Stimulated activated CD8-positive, alpha-beta memory T cell treated with anti-CD3 and anti-CD28 coated beads, Interleukin-15, amount 100 ng/mL, for 48 hours (primary cell): Measurements from ENCODE around the gene CLCA4.

Experiments
- DNase-seq, 2 donors: peaks; one replicate each; pipeline ENCODE4 v3.0.0-alpha.2; 2020; ENCODE audit warnings: low read depth in 2 of 2

The CLCA4 gene

GRCh38 chr1:86618358-86618757 is 71.5 kb downstream of the CLCA4 start:
- DNase-seq, result no peak

GRCh38 chr1:86619313-86619712 is 72.4 kb downstream of the CLCA4 start:
- DNase-seq, result no peak

- no peak for DNase-seq
Measured at GRCh38 chr1:86621286-86621685, 74.4 kb downstream of the CLCA4 start.
